ENCODE results near the gene ZNRF2. TPM values are rescaled to one million over a fixed set of nuclear protein-coding genes. Genes with fewer than 3 reads are reported as not detected.
"Not testable (repeated sequence)": the region's sequence is repeated elsewhere in the genome, so short reads cannot be mapped to it uniquely, and the experiment has no call there.

The ZNRF2 gene
- total RNA-seq, 6 experiments from 2014 or later: 17.1 to 24.0 (median 18.7) TPM

GRCh38 chr7:30264052-30264451, 20.3 kb upstream of the ZNRF2 start:
- Histone ChIP-seq H3K4me1 (peaks cover 0 to 14% (median 5%) of the 10 kb centered on the region in 4 donors), H3K36me3 (no peaks in the 10 kb centered on the region), H3K27ac (no peak overlapping the region), H3K4me3 (no peak overlapping the region), H3K9me3 (no peaks in the 10 kb centered on the region), H3K27me3 (no peaks in the 10 kb centered on the region)
- DNase-seq: no peak
- ATAC-seq: no peak
- TF ChIP-seq POLR2A (IDR thresholded peaks at IDR 0.05) (no peak), CTCF (IDR thresholded peaks at IDR 0.05) (no peak)
- intact Hi-C loops (cut with DNase I): no loop called here
- WGBS (ENCODE audit: insufficient coverage, low coverage, low lambda C conversion rate, missing lambda C conversion rate): 65% methylated on average over 4 of the region's 4 CpGs

- DNase-seq; H3K27me3 ChIP-seq; ATAC-seq; H3K4me3 ChIP-seq; H3K9me3 ChIP-seq; H3K27ac ChIP-seq; H3K36me3 ChIP-seq; intact Hi-C loops (cut with DNase I): not testable (repeated sequence)
- 92% methylated on average over 4 of the region's 4 CpGs for WGBS (ENCODE audit: insufficient coverage, low coverage, low lambda C conversion rate, missing lambda C conversion rate)
- peaks cover 0 to 14% (median 5%) of the 10 kb centered on the region in 4 donors for H3K4me1 ChIP-seq
Observed at GRCh38 chr7:30265189-30265588, 19.2 kb upstream of the ZNRF2 start.

GRCh38 chr7:30266686-30267085, 17.7 kb upstream of the ZNRF2 start:
- H3K9me3 ChIP-seq: no peaks in the 10 kb centered on the region
- no peaks in the 10 kb centered on the region for H3K27me3 ChIP-seq
- H3K27ac ChIP-seq: no peak overlapping the region
- ATAC-seq (no peak), DNase-seq (no peak)
- TF ChIP-seq CTCF (IDR thresholded peaks at IDR 0.05): no peak
- TF ChIP-seq POLR2A (IDR thresholded peaks at IDR 0.05): no peak
- 100% methylated on average over 1 of the region's 1 CpG for WGBS (ENCODE audit: insufficient coverage, low coverage, low lambda C conversion rate, missing lambda C conversion rate)
- H3K4me1 ChIP-seq: peaks cover 0 to 14% (median 5%) of the 10 kb centered on the region in 4 donors
- H3K36me3 ChIP-seq: no peaks in the 10 kb centered on the region
- no peak overlapping the region for H3K4me3 ChIP-seq
- intact Hi-C loops (cut with DNase I): no loop called here

GRCh38 chr7:30268586-30268985, 15.8 kb upstream of the ZNRF2 start:
- Histone ChIP-seq H3K27me3 (no peaks in the 10 kb centered on the region), H3K27ac (no peak overlapping the region), H3K4me1 (peaks cover 0 to 8% (median under 1%) of the 10 kb centered on the region in 4 donors), H3K9me3 (no peaks in the 10 kb centered on the region), H3K4me3 (no peak overlapping the region), H3K36me3 (no peaks in the 10 kb centered on the region)
- DNase-seq: no peak
- TF ChIP-seq POLR2A (IDR thresholded peaks at IDR 0.05): no peak
- no peak for TF ChIP-seq CTCF (IDR thresholded peaks at IDR 0.05)
- 87% methylated on average over 6 of the region's 6 CpGs for WGBS (ENCODE audit: insufficient coverage, low coverage, low lambda C conversion rate, missing lambda C conversion rate)
- intact Hi-C loops (cut with DNase I): no loop called here
- no peak for ATAC-seq

GRCh38 chr7:30269490-30269889, 14.9 kb upstream of the ZNRF2 start:
- TF ChIP-seq POLR2A (IDR thresholded peaks at IDR 0.05) (no peak), CTCF (IDR thresholded peaks at IDR 0.05) (no peak)
- ATAC-seq (no peak), DNase-seq (no peak)
- no peak overlapping the region for H3K4me3 ChIP-seq
- H3K27me3 ChIP-seq: no peaks in the 10 kb centered on the region
- no peak overlapping the region for H3K27ac ChIP-seq
- intact Hi-C loops (cut with DNase I): no loop called here
- WGBS (ENCODE audit: insufficient coverage, low coverage, low lambda C conversion rate, missing lambda C conversion rate): 52% methylated on average over 2 of the region's 2 CpGs
- H3K36me3 ChIP-seq: no peaks in the 10 kb centered on the region
- H3K4me1 ChIP-seq: peaks cover 0 to 7% (median 0%) of the 10 kb centered on the region in 4 donors
- no peaks in the 10 kb centered on the region for H3K9me3 ChIP-seq
